GM23338 (cell line): Measurements from ENCODE around the gene USP43. TPM values are rescaled to one million over a fixed set of nuclear protein-coding genes. Genes with fewer than 3 reads are reported as not detected.

Experiments
- ATAC-seq: fragments of 200-7000 bp; cut with Tn5 transposase; 3 replicates; pipeline ENCODE4 v1.9.1; 2020
- DNase-seq: peaks from one replicate; pipeline ENCODE4 v3.0.0-alpha.2; 2015; ENCODE audit warnings: low spot score
- H2AFZ ChIP-seq: fragments of 200-600 bp; sonication (generic); 2 replicates; pipeline ENCODE4 v1.8.0; 2016; ENCODE audit warnings: antibody characterized with exemption, mild to moderate bottlenecking, moderate library complexity
- H3F3A ChIP-seq: fragments of 200-600 bp; sonication (generic); replicated peaks from 2 replicates; pipeline ENCODE4 v1.8.0; 2017; ENCODE audit warnings: antibody characterized with exemption, mixed run types, low read depth
- H3K27ac ChIP-seq: fragments of 200-600 bp; sonication (generic); 2 replicates; pipeline ENCODE4 v1.6.1; 2016; ENCODE audit warnings: low read depth
- H3K27me3 ChIP-seq: fragments of 200-600 bp; sonication (generic); 2 replicates; pipeline ENCODE4 v1.8.0; 2016; ENCODE audit warnings: mild to moderate bottlenecking, mixed run types, moderate library complexity; ENCODE audit not compliant: insufficient read depth
- H3K36me3 ChIP-seq: fragments of 200-600 bp; sonication (generic); 2 replicates; pipeline ENCODE4 v1.8.0; 2016; ENCODE audit warnings: mild to moderate bottlenecking; ENCODE audit not compliant: insufficient read depth
- H3K4me1 ChIP-seq: fragments of 200-600 bp; sonication (generic); 2 replicates; pipeline ENCODE4 v1.8.0; 2016; ENCODE audit warnings: mild to moderate bottlenecking, moderate library complexity; ENCODE audit not compliant: insufficient read depth
- H3K4me2 ChIP-seq: fragments of 200-600 bp; sonication (generic); 2 replicates; pipeline ENCODE4 v1.7.1; 2017; ENCODE audit warnings: mixed run types
- H3K4me3 ChIP-seq: fragments of 200-600 bp; sonication (generic); 2 replicates; pipeline ENCODE4 v1.6.1; 2016; ENCODE audit warnings: mixed run types
- H3K79me2 ChIP-seq: fragments of 200-600 bp; sonication (generic); replicated peaks from 2 replicates; pipeline ENCODE4 v1.8.0; 2017; ENCODE audit warnings: mild to moderate bottlenecking; ENCODE audit not compliant: insufficient read depth
- H3K9me2 ChIP-seq: fragments of 200-600 bp; sonication (generic); 2 replicates; pipeline ENCODE4 v1.8.0; 2017; ENCODE audit not compliant: insufficient read depth
- H4K20me1 ChIP-seq: fragments of 200-600 bp; sonication (generic); replicated peaks from 2 replicates; pipeline ENCODE4 v1.8.0; 2017; ENCODE audit warnings: mild to moderate bottlenecking; ENCODE audit not compliant: insufficient read depth
- H3K27ac Mint-ChIP-seq: 2 replicates; pipeline ENCODE4 v1.8.0; 2020; ENCODE audit warnings: inconsistent platforms, mild to moderate bottlenecking, moderate library complexity, mixed read lengths
- H3K27me3 Mint-ChIP-seq: 3 replicates; pipeline ENCODE4 v1.8.0; 2022; ENCODE audit warnings: low read depth, mild to moderate bottlenecking, moderate library complexity, mixed read lengths, inconsistent platforms; ENCODE audit not compliant: insufficient read depth, poor library complexity
- H3K36me3 Mint-ChIP-seq: 3 replicates; pipeline ENCODE4 v1.8.0; 2021; ENCODE audit warnings: low read depth, mild to moderate bottlenecking, inconsistent platforms, moderate library complexity, mixed read lengths
- H3K4me1 Mint-ChIP-seq: 3 replicates; pipeline ENCODE4 v1.8.0; 2020; ENCODE audit warnings: mild to moderate bottlenecking, inconsistent platforms, mixed read lengths
- H3K4me3 Mint-ChIP-seq: 3 replicates; pipeline ENCODE4 v1.8.0; 2021; ENCODE audit warnings: moderate library complexity, mild to moderate bottlenecking, inconsistent platforms, mixed read lengths
- H3K9me3 Mint-ChIP-seq: 3 replicates; pipeline ENCODE4 v1.8.0; 2020; ENCODE audit warnings: moderate library complexity, mild to moderate bottlenecking, inconsistent platforms, mixed read lengths
- CREB1 ChIP-seq: fragments of 250-450 bp; sonication (Bioruptor Pico); IDR thresholded peaks from 2 replicates; pipeline ENCODE4 v1.5.0; 2020; ENCODE audit warnings: low read depth, mild to moderate bottlenecking, moderate library complexity
- ETS1 ChIP-seq: IDR thresholded peaks from 2 replicates; pipeline ENCODE4 v1.6.1; 2016; ENCODE audit warnings: antibody characterized with exemption
- EZH2 ChIP-seq: fragments of 200-600 bp; sonication (generic); IDR thresholded peaks from one replicate; pipeline ENCODE4 v1.8.0; 2017; ENCODE audit warnings: antibody characterized with exemption, mild to moderate bottlenecking, low read depth; ENCODE audit not compliant: unreplicated experiment
- EZH2phosphoT487 ChIP-seq: fragments of 200-600 bp; sonication (generic); IDR thresholded peaks from one replicate; pipeline ENCODE4 v1.8.1; 2018; ENCODE audit warnings: antibody characterized with exemption; ENCODE audit not compliant: unreplicated experiment
- JUNB ChIP-seq: IDR thresholded peaks from one replicate; pipeline ENCODE4 v1.6.1; 2016; ENCODE audit warnings: antibody characterized with exemption; ENCODE audit not compliant: unreplicated experiment
- NANOG ChIP-seq: IDR thresholded peaks from 2 replicates; pipeline ENCODE4 v1.6.1; 2016; ENCODE audit warnings: antibody characterized with exemption, borderline replicate concordance
- REST ChIP-seq: IDR thresholded peaks from one replicate; pipeline ENCODE4 v1.6.1; 2018; ENCODE audit warnings: antibody characterized with exemption; ENCODE audit not compliant: unreplicated experiment
- STAT1 ChIP-seq: IDR thresholded peaks from one replicate; pipeline ENCODE4 v1.6.1; 2016; ENCODE audit warnings: antibody characterized with exemption; ENCODE audit not compliant: unreplicated experiment
- ZNF114 ChIP-seq: fragments of 250-450 bp; sonication (Bioruptor Pico); IDR thresholded peaks from 2 replicates; pipeline ENCODE4 v1.5.0; 2020; ENCODE audit warnings: mild to moderate bottlenecking, moderate library complexity
- ZNF331 ChIP-seq: fragments of 250-450 bp; sonication (Bioruptor Pico); IDR thresholded peaks from 2 replicates; pipeline ENCODE4 v1.5.0; 2020; ENCODE audit warnings: low read depth, mild to moderate bottlenecking, moderate library complexity
- polyA plus RNA-seq: library from polyadenylated mRNA; unstranded; fragments of >200 nt; fragmentation: Nextera tagmentation; extraction: Ambion mirVana; gene quantifications from 2 replicates; pipeline ENCODE4 v1.2.1, GENCODE V29; 2016
- total RNA-seq: library from RNA; depleted of rRNA; stranded (reverse); fragments of >200 nt; shearing (Covaris generic); gene quantifications from 2 replicates; pipeline ENCODE4 v1.2.3, GENCODE V29; 2014
- TF ChIP-seq, protein P1 (sequence below), 2 experiments: fragments of 200-600 bp in 1 of 2; sonication (generic) in 1 of 2; conservative IDR thresholded peaks; 2 replicates each; pipeline versions ENCODE4 v1.5.1 to v1.6.1; 2016 to 2017; ENCODE audit warnings: antibody characterized with exemption in 2 of 2, low read depth in 2 of 2, mild to moderate bottlenecking in 2 of 2, moderate library complexity in 1 of 2

The USP43 gene
- total and polyA plus RNA-seq, 2 experiments from 2014 or later: 5.7 to 12.5 TPM

- TF ChIP-seq JUNB (no peak), NANOG (no peak), ETS1 (no peak), EZH2phosphoT487 (no peak), EZH2 (no peak), REST (no peak), ZNF331 (no peak), CREB1 (CRISPR knock-in tag) (no peak), ZNF114 (no peak)
- TF ChIP-seq, protein P1, sequence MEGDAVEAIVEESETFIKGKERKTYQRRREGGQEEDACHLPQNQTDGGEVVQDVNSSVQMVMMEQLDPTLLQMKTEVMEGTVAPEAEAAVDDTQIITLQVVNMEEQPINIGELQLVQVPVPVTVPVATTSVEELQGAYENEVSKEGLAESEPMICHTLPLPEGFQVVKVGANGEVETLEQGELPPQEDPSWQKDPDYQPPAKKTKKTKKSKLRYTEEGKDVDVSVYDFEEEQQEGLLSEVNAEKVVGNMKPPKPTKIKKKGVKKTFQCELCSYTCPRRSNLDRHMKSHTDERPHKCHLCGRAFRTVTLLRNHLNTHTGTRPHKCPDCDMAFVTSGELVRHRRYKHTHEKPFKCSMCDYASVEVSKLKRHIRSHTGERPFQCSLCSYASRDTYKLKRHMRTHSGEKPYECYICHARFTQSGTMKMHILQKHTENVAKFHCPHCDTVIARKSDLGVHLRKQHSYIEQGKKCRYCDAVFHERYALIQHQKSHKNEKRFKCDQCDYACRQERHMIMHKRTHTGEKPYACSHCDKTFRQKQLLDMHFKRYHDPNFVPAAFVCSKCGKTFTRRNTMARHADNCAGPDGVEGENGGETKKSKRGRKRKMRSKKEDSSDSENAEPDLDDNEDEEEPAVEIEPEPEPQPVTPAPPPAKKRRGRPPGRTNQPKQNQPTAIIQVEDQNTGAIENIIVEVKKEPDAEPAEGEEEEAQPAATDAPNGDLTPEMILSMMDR (conservative IDR thresholded peaks at IDR 0.05; ENCODE audit: low read depth in 2 of 2): no peak
Observed at GRCh38 chr17:9750524-9750923, 105.2 kb downstream of the USP43 start (continued).

DNA sequence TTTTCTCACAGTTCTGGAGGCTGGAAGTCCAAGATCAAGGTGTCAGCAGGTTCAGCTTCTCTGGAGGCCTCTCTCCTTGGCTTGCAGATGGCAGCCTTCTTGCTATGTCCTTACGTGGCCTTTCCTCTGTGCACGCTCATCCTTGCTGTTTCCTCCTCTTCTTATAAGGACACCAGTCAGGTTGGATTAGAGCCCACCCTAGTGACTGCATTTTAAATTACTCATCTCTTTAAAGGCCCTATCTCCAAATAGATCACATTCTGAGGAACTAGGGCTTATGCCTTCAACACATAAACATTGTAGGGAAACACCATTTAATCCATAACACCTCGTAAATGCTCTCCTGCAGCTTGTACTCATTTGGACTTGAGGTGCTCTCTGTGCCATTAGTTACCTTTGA lies 109.8 kb downstream of the USP43 start:
- no peak overlapping the region for H3K4me3 Mint-ChIP-seq
- H3K4me2 ChIP-seq: no peak overlapping the region
- H3K27me3 Mint-ChIP-seq: no peaks in the 10 kb centered on the region
- no peaks in the 10 kb centered on the region for H3K36me3 ChIP-seq
- H3K79me2 ChIP-seq: no peaks in the 10 kb centered on the region
- no peak overlapping the region for H3K27ac Mint-ChIP-seq
- no peaks in the 10 kb centered on the region for H3K27me3 ChIP-seq
- TF ChIP-seq CREB1 (CRISPR knock-in tag): no peak
- no peak for TF ChIP-seq JUNB
- TF ChIP-seq, protein P1 (conservative IDR thresholded peaks at IDR 0.05; ENCODE audit: low read depth in 2 of 2): peak in 1 of 2 experiments; percentile 22; a peak in 1 of 4 replicates
- no peak for TF ChIP-seq STAT1
- no peak for TF ChIP-seq ETS1
- ATAC-seq: no peak
- no peaks in the 10 kb centered on the region for H3K4me1 Mint-ChIP-seq
- H3K4me3 ChIP-seq: no peak overlapping the region
- no peaks in the 10 kb centered on the region for H3K9me2 ChIP-seq
- H3K4me1 ChIP-seq: no peaks in the 10 kb centered on the region
- H3K27ac ChIP-seq: no peak overlapping the region
- H3K36me3 Mint-ChIP-seq: no peaks in the 10 kb centered on the region
- no peaks in the 10 kb centered on the region for H3K9me3 Mint-ChIP-seq
- H3F3A ChIP-seq: no peaks in the 10 kb centered on the region
- no peaks in the 10 kb centered on the region for H4K20me1 ChIP-seq
- no peak for DNase-seq
- H2AFZ ChIP-seq: no peak overlapping the region
